ENCODE results near the gene DOCK10. TPM values are rescaled to one million over a fixed set of nuclear protein-coding genes. Genes with fewer than 3 reads are reported as not detected.

Gene DOCK10
- total RNA-seq, 2 experiments from 2014 or later: 40.8 to 68.2 TPM

- Histone ChIP-seq H3K9me2 (ENCODE audit: insufficient read depth, low read length) (no peaks in the 10 kb centered on the region), H3K27ac (ENCODE audit: low read depth, low read length, poor library complexity, severe bottlenecking) (no peak overlapping the region), H3K4me3 (ENCODE audit: low read depth, low read length, poor library complexity, severe bottlenecking) (no peak overlapping the region), H3K79me2 (ENCODE audit: insufficient read depth, low read depth, low read length) (peaks cover 16% of the 10 kb centered on the region; the same call in 1 of the 2 replicates), H3K4me2 (ENCODE audit: low read length) (no peak overlapping the region), H3K9me3 (ENCODE audit: low read length) (no peaks in the 10 kb centered on the region), H4K20me1 (ENCODE audit: insufficient read depth, low read length) (no peaks in the 10 kb centered on the region), H2AFZ (ENCODE audit: low read length) (no peak overlapping the region), H3K4me1 (ENCODE audit: insufficient read depth, low read length, poor library complexity, severe bottlenecking) (peaks cover 2% of the 10 kb centered on the region), H3K36me3 (ENCODE audit: insufficient read depth, low read length) (peaks cover 45% of the 10 kb centered on the region)
- ChIA-PET POLR2A (interaction anchor here (0.6 to 3.4 kb wide), 6 partner anchors 10 to 1989 kb away, joined by 5 to 14 read pairs (median 6); no protein-coding TSS in a partner anchor), CTCF (ENCODE audit: unreplicated experiment) (interaction anchor here (1.0 kb wide), 1 partner anchor 10 kb away, joined by 3 read pairs; no protein-coding TSS in a partner anchor)
- no peak for DNase-seq (ENCODE audit: low spot score)
- intact Hi-C loops (cut with micrococcal nuclease; ENCODE audit: unreplicated experiment): no loop called here
- BruUV-seq (replicated peaks): no TSS peak
- TF ChIP-seq EZH2phosphoT487 (IDR thresholded peaks at IDR 0.05; ENCODE audit: borderline replicate concordance, low read depth, low read length) (no peak), CTCF (conservative IDR thresholded peaks at IDR 0.05; ENCODE audit: low read length) (no peak)
Observed at GRCh38 chr2:224932522-224932921, 109.7 kb downstream of the DOCK10 start.

GRCh38 chr2:224931956-224932355, 110.3 kb downstream of the DOCK10 start:
- H3K36me3 ChIP-seq (ENCODE audit: insufficient read depth, low read length): peaks cover 50% of the 10 kb centered on the region
- H3K79me2 ChIP-seq (ENCODE audit: insufficient read depth, low read depth, low read length): peaks cover 11% of the 10 kb centered on the region; the same call in 1 of the 2 replicates
- no peaks in the 10 kb centered on the region for H3K9me2 ChIP-seq (ENCODE audit: insufficient read depth, low read length)
- TF ChIP-seq EZH2phosphoT487 (IDR thresholded peaks at IDR 0.05; ENCODE audit: borderline replicate concordance, low read depth, low read length) (no peak), CTCF (conservative IDR thresholded peaks at IDR 0.05; ENCODE audit: low read length) (no peak)
- intact Hi-C loops (cut with micrococcal nuclease; ENCODE audit: unreplicated experiment): loop anchor here (1.0 kb wide), 1 partner anchor 70 kb away; no protein-coding TSS in a partner anchor
- peaks cover 4% of the 10 kb centered on the region for H3K4me1 ChIP-seq (ENCODE audit: insufficient read depth, low read length, poor library complexity, severe bottlenecking)
- BruUV-seq (replicated peaks): no TSS peak
- no peak overlapping the region for H3K27ac ChIP-seq (ENCODE audit: low read depth, low read length, poor library complexity, severe bottlenecking)
- no peak overlapping the region for H2AFZ ChIP-seq (ENCODE audit: low read length)
- DNase-seq (ENCODE audit: low spot score): no peak
- CTCF ChIA-PET (ENCODE audit: unreplicated experiment): interaction anchor here (1.0 kb wide), 1 partner anchor 10 kb away, joined by 3 read pairs; no protein-coding TSS in a partner anchor
- POLR2A ChIA-PET: interaction anchor here (1.8 kb wide), 1 partner anchor 17 kb away, joined by 6 read pairs; no protein-coding TSS in a partner anchor
- H3K4me3 ChIP-seq (ENCODE audit: low read depth, low read length, poor library complexity, severe bottlenecking): no peak overlapping the region
- no peaks in the 10 kb centered on the region for H3K9me3 ChIP-seq (ENCODE audit: low read length)
- no peaks in the 10 kb centered on the region for H4K20me1 ChIP-seq (ENCODE audit: insufficient read depth, low read length)
- no peak overlapping the region for H3K4me2 ChIP-seq (ENCODE audit: low read length)

- BruUV-seq (replicated peaks): no TSS peak
- no peak overlapping the region for H3K27ac ChIP-seq (ENCODE audit: low read depth, low read length, poor library complexity, severe bottlenecking)
- peaks cover 7% of the 10 kb centered on the region; the same call in 1 of the 2 replicates for H3K79me2 ChIP-seq (ENCODE audit: insufficient read depth, low read depth, low read length)
- TF ChIP-seq CTCF (conservative IDR thresholded peaks at IDR 0.05; ENCODE audit: low read length) (peak; percentile 73), EZH2phosphoT487 (IDR thresholded peaks at IDR 0.05; ENCODE audit: borderline replicate concordance, low read depth, low read length) (no peak)
- no peaks in the 10 kb centered on the region for H3K9me3 ChIP-seq (ENCODE audit: low read length)
- H3K36me3 ChIP-seq (ENCODE audit: insufficient read depth, low read length): peaks cover 58% of the 10 kb centered on the region
- H3K9me2 ChIP-seq (ENCODE audit: insufficient read depth, low read length): no peaks in the 10 kb centered on the region
- no peak overlapping the region for H3K4me2 ChIP-seq (ENCODE audit: low read length)
- H4K20me1 ChIP-seq (ENCODE audit: insufficient read depth, low read length): no peaks in the 10 kb centered on the region
- peaks cover 14% of the 10 kb centered on the region for H3K4me1 ChIP-seq (ENCODE audit: insufficient read depth, low read length, poor library complexity, severe bottlenecking)
- H3K4me3 ChIP-seq (ENCODE audit: low read depth, low read length, poor library complexity, severe bottlenecking): no peak overlapping the region
- peak; percentile 37 for DNase-seq (ENCODE audit: low spot score)
- ChIA-PET POLR2A (interaction anchor here (0.6 to 0.7 kb wide), 2 partner anchors 14 to 1712 kb away, joined by 3 to 4 read pairs; no protein-coding TSS in a partner anchor), CTCF (ENCODE audit: unreplicated experiment) (no interaction called here)
- H2AFZ ChIP-seq (ENCODE audit: low read length): no peak overlapping the region
- intact Hi-C loops (cut with micrococcal nuclease; ENCODE audit: unreplicated experiment): loop anchor here (1.0 kb wide), 1 partner anchor 71 kb away; no protein-coding TSS in a partner anchor
Observed at GRCh38 chr2:224930990-224931389, 111.3 kb downstream of the DOCK10 start.
